GM10847 (cell line): ENCODE measurements around the gene PSRC1.

ENCODE experiments used
- POLR2A ChIP-seq: IDR thresholded peaks from 2 replicates; pipeline ENCODE4 v1.6.1; 2011; ENCODE audit not compliant: insufficient read length; ENCODE audit errors: extremely low read depth

The PSRC1 gene

GRCh38 chr1:109268431-109269211 is 14.3 kb downstream of the PSRC1 start:
- TF ChIP-seq POLR2A: no peak

DNA sequence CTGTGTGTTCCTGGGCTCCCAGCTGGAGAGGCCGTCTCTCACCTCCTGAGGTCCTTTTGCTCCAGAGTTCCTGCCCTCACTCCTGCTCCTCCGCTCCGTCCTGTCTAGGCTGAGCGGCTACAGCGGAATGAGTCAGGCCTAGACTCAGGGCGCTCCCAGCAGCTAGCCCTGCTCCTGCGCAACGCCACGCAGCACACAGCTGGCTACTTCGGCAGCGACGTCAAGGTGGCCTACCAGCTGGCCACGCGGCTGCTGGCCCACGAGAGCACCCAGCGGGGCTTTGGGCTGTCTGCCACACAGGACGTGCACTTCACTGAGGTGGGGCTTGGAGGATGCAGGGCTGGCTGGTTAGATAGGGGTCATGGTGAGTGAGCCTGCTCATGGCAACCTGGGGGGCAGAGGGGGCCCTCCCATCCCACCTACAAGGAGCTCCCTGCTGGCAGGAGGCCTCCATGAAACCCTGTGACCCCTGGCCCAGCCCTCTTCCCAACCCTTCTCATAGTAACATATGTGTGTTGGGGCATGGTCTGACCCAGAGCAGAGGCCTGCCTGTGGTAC is 15.1 kb downstream of the PSRC1 start:
- no peak for TF ChIP-seq POLR2A

DNA sequence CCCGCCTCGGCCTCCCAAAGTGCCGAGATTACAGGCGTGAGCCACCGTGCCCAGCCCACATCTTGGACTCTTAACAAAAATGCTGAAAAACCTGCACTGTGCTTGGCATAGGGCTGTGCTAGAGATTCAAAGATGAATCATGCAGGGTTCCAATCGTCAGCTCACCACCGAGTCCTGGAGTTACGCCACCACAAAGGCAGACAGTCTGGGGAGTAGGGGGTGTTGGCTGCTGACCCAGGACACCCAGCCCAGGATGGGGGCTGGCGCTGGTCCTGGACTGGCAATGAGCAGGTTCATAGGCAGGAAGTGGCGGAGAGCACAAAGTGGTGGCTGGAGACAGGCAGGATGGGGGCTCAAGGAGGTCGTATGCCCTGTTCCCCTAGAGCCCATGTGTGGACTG is 16.0 kb downstream of the PSRC1 start:
- TF ChIP-seq POLR2A: no peak

DNA sequence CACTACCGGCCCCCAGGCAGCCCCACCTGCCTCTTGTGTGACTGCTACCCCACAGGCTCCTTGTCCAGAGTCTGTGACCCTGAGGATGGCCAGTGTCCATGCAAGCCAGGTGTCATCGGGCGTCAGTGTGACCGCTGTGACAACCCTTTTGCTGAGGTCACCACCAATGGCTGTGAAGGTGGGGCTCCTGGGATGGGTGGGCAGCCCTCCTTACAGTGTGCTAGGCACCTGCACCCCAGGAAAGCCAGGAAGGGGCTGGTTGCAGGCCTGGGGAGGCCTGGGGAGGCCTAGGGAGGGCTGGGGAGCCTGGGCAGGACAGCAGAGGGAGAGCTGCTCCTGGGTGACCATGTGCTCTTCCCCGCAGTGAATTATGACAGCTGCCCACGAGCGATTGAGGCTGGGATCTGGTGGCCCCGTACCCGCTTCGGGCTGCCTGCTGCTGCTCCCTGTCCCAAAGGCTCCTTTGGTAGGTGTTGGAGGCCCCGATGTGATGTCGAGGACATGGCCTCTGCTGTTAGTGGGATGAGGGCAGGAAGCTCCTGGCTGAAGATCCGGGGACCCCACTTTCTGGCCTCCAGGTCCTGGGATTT is 17.1 kb downstream of the PSRC1 start:
- TF ChIP-seq POLR2A: no peak

DNA sequence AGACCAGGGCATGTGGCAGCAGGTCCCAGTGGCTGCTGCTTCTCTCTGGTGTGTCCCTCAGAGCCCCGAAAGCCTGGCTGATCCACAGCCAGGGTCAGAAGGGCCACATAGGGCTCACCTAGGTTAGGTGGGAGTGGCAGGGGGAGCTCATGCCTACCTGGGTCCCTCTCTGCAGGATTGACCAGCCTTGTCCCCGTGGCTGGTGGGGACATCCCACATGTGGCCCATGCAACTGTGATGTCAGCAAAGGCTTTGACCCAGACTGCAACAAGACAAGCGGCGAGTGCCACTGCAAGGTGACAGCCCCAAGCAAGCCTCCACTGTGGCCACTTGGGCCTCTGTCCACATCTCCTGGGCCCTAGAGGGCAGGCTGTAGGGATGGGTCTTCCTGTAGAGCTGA is 17.9 kb downstream of the PSRC1 start:
- TF ChIP-seq POLR2A: no peak

DNA sequence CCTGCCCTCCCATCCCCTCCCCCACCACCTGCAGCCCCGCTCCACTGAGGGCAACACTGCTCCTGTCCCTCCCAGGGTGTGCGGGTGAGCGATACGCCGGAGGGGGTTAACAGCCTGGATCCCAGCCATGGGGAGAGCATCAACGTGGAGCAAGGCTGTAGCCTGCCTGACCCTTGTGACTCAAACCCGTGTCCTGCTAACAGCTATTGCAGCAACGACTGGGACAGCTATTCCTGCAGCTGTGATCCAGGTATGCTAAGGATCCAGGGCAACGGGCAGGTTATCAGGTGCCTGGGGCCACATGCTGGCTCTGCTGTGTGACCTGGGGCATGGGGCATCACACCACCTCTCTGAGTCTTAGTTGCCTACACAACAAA is 18.6 kb downstream of the PSRC1 start:
- no peak for TF ChIP-seq POLR2A

DNA sequence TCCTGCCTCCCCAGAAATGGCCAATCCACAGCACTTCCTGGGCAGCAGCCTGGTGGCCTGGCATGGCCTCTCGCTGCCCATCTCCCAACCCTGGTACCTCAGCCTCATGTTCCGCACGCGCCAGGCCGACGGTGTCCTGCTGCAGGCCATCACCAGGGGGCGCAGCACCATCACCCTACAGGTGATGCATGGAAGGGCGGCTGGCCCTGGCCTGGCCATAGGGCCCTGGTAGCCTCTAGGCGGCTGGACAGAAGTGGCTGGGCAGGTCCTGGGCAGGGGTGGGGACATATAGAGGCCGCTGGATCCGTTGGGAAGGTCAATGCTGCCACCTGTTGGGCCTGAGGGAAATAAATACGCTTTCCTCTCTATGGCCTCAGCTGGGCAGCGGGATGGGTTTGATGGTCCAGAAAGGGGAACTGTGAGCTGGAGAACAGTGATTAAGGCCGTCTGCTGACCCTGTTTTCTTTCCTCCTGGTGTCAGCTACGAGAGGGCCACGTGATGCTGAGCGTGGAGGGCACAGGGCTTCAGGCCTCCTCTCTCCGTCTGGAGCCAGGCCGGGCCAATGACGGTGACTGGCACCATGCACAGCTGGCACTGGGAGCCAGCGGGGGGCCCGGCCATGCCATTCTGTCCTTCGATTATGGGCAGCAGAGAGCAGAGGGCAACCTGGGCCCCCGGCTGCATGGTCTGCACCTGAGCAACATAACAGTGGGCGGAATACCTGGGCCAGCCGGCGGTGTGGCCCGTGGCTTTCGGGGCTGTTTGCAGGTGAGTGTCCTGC is 19.2 kb downstream of the PSRC1 start:
- no peak for TF ChIP-seq POLR2A

DNA sequence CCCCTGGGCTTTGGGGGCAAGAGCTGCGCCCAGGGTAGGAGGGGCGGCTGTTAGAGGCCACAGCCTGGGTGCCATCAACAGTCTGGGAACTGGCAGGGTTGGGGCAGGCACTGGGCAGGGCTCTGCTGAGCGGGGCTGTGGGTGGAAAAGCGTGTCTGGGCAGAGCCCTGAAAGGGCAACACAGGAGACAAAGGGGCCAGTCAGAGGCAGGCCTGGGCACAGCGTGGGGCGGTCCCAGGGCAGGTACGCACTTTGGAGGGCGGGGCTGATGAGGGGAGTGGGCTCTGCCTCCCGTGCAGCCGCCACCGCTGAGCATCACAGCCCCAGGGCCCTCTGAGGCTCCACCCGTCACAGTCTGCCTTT is 19.7 kb downstream of the PSRC1 start:
- TF ChIP-seq POLR2A: no peak

- no peak for TF ChIP-seq POLR2A
Measured at GRCh38 chr1:109262231-109263055, 20.5 kb downstream of the PSRC1 start.

DNA sequence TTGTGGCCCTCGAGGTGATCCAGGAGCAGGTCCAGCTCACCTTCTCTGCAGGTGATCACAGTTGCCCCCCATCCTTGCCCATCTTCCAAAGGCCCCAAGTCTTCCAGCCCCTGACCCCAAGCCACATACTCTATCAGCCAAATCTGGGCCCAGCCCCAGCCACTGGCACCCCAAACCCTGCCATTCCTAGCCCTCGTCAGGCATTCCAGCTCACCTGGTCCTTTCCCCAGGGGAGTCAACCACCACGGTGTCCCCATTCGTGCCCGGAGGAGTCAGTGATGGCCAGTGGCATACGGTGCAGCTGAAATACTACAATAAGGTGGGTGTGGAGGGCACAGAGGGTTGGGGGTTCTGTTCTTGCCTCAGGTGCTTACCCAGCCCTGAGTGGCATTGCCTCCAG is 21.4 kb downstream of the PSRC1 start:
- no peak for TF ChIP-seq POLR2A

DNA sequence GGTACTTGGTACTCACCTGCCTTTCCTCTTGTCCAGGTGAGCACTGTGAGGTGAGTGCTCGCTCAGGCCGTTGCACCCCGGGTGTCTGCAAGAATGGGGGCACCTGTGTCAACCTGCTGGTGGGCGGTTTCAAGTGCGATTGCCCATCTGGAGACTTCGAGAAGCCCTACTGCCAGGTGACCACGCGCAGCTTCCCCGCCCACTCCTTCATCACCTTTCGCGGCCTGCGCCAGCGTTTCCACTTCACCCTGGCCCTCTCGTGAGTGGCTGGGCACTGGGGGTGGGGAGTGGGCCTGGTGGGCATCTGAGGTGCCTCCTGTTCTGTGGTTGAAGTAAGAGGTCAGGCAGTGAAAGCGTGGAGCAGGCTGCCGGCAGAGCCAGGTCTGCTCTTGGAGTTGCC is 21.9 kb downstream of the PSRC1 start:
- TF ChIP-seq POLR2A: no peak

DNA sequence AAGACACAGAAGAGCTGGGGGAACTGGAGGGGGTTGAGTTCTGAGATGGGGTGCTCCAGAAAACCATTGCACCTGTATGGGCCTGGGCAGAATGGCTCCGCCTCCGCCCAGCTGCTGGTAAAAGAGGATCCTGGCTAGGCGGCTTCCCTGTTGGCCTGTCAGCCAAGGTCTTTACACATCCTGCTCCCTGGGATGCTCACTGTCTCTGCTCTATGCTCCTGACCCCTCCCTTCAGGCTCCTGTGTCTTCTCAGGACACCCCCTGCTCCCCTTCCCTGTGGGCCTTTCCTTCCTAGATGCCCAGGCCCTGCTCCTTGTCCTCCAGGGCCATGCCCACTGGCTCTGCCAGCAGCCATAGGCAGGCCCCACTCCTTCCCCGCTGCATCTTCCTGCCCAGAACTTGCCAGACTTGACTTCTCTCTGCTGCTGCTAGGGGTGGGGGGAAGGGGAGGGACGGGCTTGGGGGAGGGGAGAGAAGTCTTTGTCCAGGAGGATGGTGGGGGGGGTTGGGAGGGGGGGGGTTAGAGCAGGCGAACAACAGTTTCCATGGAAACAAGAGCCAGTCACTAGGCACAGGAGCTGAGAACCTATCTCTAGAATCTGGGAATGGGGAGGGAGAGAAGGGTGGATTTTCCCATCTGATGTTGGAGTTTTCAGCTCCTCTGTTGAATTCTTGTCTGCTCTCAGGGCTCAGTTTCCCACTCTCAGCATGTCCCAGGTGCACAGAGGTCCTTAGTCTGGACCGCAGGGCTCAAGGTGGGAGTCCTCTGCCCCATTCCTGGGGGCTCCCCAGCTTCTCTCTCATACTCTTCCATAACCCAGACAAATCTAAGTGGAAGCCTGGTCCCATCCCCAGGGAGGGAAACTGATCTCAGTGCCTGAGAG is 23.0 kb downstream of the PSRC1 start:
- TF ChIP-seq POLR2A: no peak

GRCh38 chr1:109258481-109259466 is 24.2 kb downstream of the PSRC1 start:
- TF ChIP-seq POLR2A: no peak
